Breast epithelium (tissue), 4 donors: ENCODE data around the gene KCNQ5. TPM values are rescaled to one million over a fixed set of nuclear protein-coding genes. Genes with fewer than 3 reads are reported as not detected.

ENCODE experiments used
- DNase-seq, 2 donors: peaks; one replicate each; pipeline ENCODE4 v3.0.0-alpha.2; 2019; ENCODE audit warnings: low spot score in 2 of 2
- H3K27ac ChIP-seq, 2 donors: fragments of 200-600 bp; sonication (generic) in 1 of 2; one replicate each; pipeline ENCODE4 v1.5.1; 2016 to 2019; ENCODE audit warnings: mild to moderate bottlenecking in 1 of 2
- H3K27me3 ChIP-seq, 2 donors: fragments of 200-600 bp; sonication (generic) in 1 of 2; one replicate each; pipeline versions ENCODE4 v1.5.1 to v1.6.0; 2017 to 2019; ENCODE audit warnings: control low read depth in 1 of 2, mild to moderate bottlenecking in 1 of 2
- H3K36me3 ChIP-seq: fragments of 200-600 bp; one replicate; pipeline ENCODE4 v1.5.1; 2019
- H3K4me1 ChIP-seq, 2 donors: fragments of 200-600 bp; sonication (generic); one replicate each; pipeline ENCODE4 v1.5.1; 2016 to 2019; ENCODE audit warnings: control low read depth in 1 of 2
- H3K4me3 ChIP-seq, 3 donors: fragments of 200-600 bp; sonication (generic); 1 replicate in 2 of 3; 2 replicates in 1 of 3; pipeline ENCODE4 v1.5.1; 2016 to 2019; ENCODE audit warnings: mild to moderate bottlenecking in 3 of 3, moderate library complexity in 2 of 3
- H3K9me3 ChIP-seq, 2 donors: fragments of 200-600 bp; sonication (generic) in 1 of 2; one replicate each; pipeline ENCODE4 v1.5.1; 2016 to 2019; ENCODE audit warnings: control low read depth in 1 of 2
- POLR2A ChIP-seq: fragments of 450-650 bp; IDR thresholded peaks from one replicate; pipeline ENCODE4 v1.6.1; 2016; ENCODE audit warnings: antibody characterized with exemption, mild to moderate bottlenecking, moderate library complexity
- POLR2AphosphoS5 ChIP-seq, 3 donors: sonication (generic); formaldehyde crosslinking; IDR thresholded peaks; one replicate each; pipeline ENCODE4 v1.6.1; 2017; ENCODE audit warnings: antibody characterized with exemption in 3 of 3
- intact Hi-C: fragments of 100-400 bp; cut with DNase I; formaldehyde crosslinking; loops from one replicate; pipeline ENCODE4 v1.15.1; 2023; ENCODE audit warnings: low total_unique reads
- total RNA-seq, 3 donors: library from RNA; depleted of rRNA; stranded (reverse); fragments of >200 nt; gene quantifications; one replicate each; pipeline ENCODE4 v1.1.0, GENCODE V29; 2016
- TF ChIP-seq, protein P1 (sequence below), 3 donors: fragments of 450-650 bp; IDR thresholded peaks; one replicate each; pipeline ENCODE4 v1.5.1; 2016 to 2017; ENCODE audit warnings: antibody characterized with exemption in 3 of 3, mild to moderate bottlenecking in 3 of 3, moderate library complexity in 3 of 3

KCNQ5 gene
- total RNA-seq, 3 donors from 2014 or later = 0.16 to 1.0 (median 0.33) TPM

GRCh38 chr6:73073238-73073637 lies 451.4 kb downstream of the KCNQ5 start:
- no peak for TF ChIP-seq POLR2AphosphoS5 (IDR thresholded peaks at IDR 0.05)
- TF ChIP-seq POLR2A = no peak
- TF ChIP-seq, protein P1, sequence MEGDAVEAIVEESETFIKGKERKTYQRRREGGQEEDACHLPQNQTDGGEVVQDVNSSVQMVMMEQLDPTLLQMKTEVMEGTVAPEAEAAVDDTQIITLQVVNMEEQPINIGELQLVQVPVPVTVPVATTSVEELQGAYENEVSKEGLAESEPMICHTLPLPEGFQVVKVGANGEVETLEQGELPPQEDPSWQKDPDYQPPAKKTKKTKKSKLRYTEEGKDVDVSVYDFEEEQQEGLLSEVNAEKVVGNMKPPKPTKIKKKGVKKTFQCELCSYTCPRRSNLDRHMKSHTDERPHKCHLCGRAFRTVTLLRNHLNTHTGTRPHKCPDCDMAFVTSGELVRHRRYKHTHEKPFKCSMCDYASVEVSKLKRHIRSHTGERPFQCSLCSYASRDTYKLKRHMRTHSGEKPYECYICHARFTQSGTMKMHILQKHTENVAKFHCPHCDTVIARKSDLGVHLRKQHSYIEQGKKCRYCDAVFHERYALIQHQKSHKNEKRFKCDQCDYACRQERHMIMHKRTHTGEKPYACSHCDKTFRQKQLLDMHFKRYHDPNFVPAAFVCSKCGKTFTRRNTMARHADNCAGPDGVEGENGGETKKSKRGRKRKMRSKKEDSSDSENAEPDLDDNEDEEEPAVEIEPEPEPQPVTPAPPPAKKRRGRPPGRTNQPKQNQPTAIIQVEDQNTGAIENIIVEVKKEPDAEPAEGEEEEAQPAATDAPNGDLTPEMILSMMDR (IDR thresholded peaks at IDR 0.05) = no peak
- intact Hi-C loops = no loop called here

DNA sequence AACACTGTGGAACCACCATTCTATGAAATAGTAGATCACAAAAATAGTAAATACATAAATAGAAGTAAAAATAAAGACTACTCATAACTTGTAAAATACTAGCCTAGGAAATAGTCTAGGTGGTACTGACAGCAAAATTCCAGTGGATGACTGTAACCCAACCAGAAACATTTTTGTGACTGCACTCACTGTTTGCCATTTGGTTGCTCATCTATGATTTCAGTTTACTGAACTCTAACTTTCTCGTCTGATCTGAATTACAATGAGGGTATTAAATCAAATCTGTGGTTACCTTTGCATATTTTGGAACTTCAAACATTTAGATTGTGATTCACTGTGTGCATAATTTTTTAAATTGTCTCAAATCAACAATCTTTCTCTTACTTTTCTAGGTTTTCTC lies 452.3 kb downstream of the KCNQ5 start:
- no peak for DNase-seq
- Histone ChIP-seq H3K4me1 (no peaks in the 10 kb centered on the region), H3K9me3 (no peaks in the 10 kb centered on the region), H3K27ac (no peak overlapping the region), H3K36me3 (no peaks in the 10 kb centered on the region), H3K27me3 (no peaks in the 10 kb centered on the region), H3K4me3 (no peak overlapping the region)
- no peak for TF ChIP-seq POLR2AphosphoS5 (IDR thresholded peaks at IDR 0.05)
- TF ChIP-seq, protein P1 (IDR thresholded peaks at IDR 0.05) = no peak
- no peak for TF ChIP-seq POLR2A
- intact Hi-C loops = no loop called here

More at GRCh38 chr6:73073238-73073637, 451.4 kb downstream of the KCNQ5 start:
- H3K27ac ChIP-seq = no peak overlapping the region
- H3K27me3 ChIP-seq = no peaks in the 10 kb centered on the region
- no peaks in the 10 kb centered on the region for H3K4me1 ChIP-seq
- no peak for DNase-seq
- no peaks in the 10 kb centered on the region for H3K36me3 ChIP-seq
- H3K4me3 ChIP-seq = no peak overlapping the region
- no peaks in the 10 kb centered on the region for H3K9me3 ChIP-seq

DNA sequence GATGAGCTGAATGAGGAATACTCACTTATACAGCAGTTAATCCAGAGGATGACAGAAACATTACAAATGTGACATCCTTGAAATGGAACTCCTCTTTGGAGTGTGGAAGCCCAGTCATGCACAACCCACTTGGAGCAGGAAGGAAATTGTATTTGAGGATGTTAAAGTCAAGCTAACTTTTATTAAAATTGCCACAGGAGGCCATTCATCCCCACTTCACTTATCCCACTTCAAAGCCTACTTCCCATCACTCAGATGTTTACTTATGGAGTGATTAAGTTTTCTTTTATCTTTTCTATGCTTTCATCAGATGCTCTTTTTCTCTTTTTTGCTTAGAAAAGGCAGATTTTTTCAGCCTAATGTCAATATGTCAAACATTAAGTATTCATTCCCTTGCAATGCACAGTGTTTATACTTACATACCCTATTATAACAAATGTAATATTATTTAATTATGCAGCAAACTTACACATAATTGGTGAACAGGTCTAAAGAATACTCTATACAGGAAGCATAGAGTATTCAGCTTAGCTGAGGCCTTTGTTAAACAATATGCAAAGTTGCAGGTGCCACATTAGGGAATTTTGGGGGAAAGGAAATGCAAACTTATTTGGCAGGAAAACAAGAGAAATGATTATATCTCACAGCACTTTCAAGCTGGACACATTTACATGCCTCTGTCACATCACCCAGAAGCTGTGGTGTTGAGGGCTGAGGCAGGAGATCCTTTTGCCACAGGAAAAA lies 454.5 kb downstream of the KCNQ5 start:
- intact Hi-C loops = no loop called here
- H3K27me3 ChIP-seq = no peaks in the 10 kb centered on the region
- H3K27ac ChIP-seq = no peak overlapping the region
- no peak overlapping the region for H3K4me3 ChIP-seq
- no peak for DNase-seq
- no peaks in the 10 kb centered on the region for H3K36me3 ChIP-seq
- no peaks in the 10 kb centered on the region for H3K4me1 ChIP-seq
- TF ChIP-seq POLR2A (no peak), POLR2AphosphoS5 (IDR thresholded peaks at IDR 0.05) (no peak)
- TF ChIP-seq, protein P1 (IDR thresholded peaks at IDR 0.05) = no peak
- no peaks in the 10 kb centered on the region for H3K9me3 ChIP-seq

- Histone ChIP-seq H3K4me3 (no peak overlapping the region), H3K27me3 (no peaks in the 10 kb centered on the region), H3K4me1 (no peaks in the 10 kb centered on the region), H3K36me3 (no peaks in the 10 kb centered on the region), H3K27ac (no peak overlapping the region), H3K9me3 (no peaks in the 10 kb centered on the region)
- no peak for TF ChIP-seq POLR2A
- TF ChIP-seq POLR2AphosphoS5 (IDR thresholded peaks at IDR 0.05) = no peak
- TF ChIP-seq, protein P1 (IDR thresholded peaks at IDR 0.05) = no peak
- DNase-seq = no peak
- intact Hi-C loops = no loop called here
Measured at GRCh38 chr6:73078333-73078862, 456.5 kb downstream of the KCNQ5 start.

DNA sequence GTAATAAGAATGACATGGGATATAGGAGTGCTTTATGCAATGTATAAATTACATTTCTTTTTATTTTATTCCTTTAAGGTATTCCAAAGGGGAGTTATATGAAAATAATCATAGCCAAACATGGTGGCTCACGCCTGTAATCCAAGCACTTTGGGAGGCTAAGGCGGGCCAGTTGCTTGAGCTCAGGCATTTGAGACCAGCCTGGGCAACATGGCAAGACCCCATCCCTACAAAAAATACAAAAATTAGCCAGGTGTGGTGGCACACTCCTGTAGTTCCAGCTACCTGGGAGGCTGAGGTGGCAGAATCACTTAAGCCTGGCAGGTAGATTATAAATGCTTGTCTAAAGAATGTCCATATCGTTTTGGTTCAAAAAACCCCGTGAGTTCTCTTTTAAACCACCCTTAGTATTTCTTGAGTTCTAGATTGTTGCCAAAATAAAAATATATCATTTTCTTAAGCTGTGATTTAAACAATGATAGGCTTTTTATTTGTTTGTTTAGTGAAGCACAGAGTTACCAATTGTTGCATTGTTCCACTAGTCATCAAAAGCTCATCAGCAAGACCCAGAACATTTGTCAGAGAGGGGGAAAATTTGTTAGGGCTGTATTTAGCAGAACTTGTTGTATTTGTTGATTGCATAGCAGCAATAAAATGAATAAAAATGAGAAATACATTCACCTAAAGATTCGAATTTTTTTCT lies 457.2 kb downstream of the KCNQ5 start:
- DNase-seq = no peak
- no peak overlapping the region for H3K4me3 ChIP-seq
- intact Hi-C loops = no loop called here
- H3K27ac ChIP-seq = no peak overlapping the region
- H3K4me1 ChIP-seq = no peaks in the 10 kb centered on the region
- H3K36me3 ChIP-seq = no peaks in the 10 kb centered on the region
- H3K27me3 ChIP-seq = no peaks in the 10 kb centered on the region
- H3K9me3 ChIP-seq = no peaks in the 10 kb centered on the region
- TF ChIP-seq, protein P1 (IDR thresholded peaks at IDR 0.05) = no peak
- TF ChIP-seq POLR2A = no peak
